ENCODE results near the gene RASL12.

Gene RASL12

DNA sequence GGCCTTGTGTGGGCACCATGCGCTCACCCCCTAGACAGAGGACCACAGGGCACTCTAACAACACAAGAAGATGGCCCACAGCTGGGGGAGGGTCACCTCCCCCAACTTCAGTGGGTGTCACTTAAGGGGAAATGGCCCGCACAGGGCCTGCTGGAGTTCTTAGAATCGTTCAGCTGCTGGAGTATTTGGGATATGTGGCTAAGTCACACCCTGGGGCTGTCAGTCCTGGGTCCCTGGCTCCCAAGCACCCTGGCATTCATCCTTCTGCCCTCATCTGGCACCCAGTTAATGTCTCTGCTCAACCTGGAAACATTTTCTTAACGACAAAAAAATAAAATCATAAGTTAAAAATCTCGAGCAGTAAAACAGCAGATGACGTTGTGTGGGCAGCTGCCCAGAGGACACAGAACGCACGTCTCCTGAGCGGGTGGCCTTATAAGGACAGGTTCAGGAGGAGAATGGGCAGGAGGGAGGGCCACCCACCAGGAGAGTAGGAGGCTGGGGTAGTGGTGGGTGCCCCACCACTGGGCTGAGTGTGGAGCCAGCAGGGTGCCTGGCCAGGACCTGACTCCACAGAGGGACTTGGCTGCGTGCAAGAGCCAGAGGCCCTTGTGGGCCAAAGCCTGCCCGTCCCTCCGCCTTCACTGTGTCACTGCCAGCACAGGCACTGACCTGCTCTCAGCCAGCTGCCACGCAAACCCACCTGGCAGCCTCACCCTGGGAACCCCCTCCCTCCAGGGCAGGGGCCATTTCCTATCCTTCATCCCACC, 20.3 kb upstream of the RASL12 start:
- Histone ChIP-seq H3K4me1 (ENCODE audit: control insufficient read depth, insufficient read depth, low read length) (peaks cover 48% of the 10 kb centered on the region), H3K4me3 (ENCODE audit: low read length) (peak overlapping the region; percentile 37), H3K9ac (ENCODE audit: low read length) (peak overlapping the region; percentile 56), H3K36me3 (ENCODE audit: control insufficient read depth, insufficient read depth, low read length) (no peaks in the 10 kb centered on the region), H3K27ac (ENCODE audit: low read depth, low read length) (peak overlapping the region; percentile 95), H3K27me3 (ENCODE audit: control insufficient read depth, insufficient read depth, low read length) (no peaks in the 10 kb centered on the region)

DNA sequence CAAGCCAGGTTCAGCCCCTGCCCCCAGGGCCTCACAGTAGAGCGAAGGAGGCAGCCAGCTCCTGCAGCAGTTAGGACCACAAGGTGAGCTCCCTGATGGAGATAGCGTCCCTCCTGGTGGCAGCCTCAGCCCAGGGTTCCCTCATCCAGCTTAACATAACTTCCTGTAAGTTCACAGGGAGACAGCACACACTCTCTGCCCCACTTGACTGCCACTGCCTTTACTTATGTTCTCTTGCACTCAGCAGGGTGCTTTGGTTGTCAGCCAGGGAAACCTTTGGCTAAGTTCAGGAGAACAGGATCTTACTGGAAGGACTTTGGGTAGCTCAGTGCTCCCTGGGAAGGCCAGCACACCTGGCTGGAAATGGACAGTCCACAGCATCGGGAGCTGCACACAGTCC, 19.6 kb upstream of the RASL12 start:
- H3K36me3 ChIP-seq (ENCODE audit: control insufficient read depth, insufficient read depth, low read length), result no peaks in the 10 kb centered on the region
- H3K27me3 ChIP-seq (ENCODE audit: control insufficient read depth, insufficient read depth, low read length), result no peaks in the 10 kb centered on the region
- peaks cover 54% of the 10 kb centered on the region for H3K4me1 ChIP-seq (ENCODE audit: control insufficient read depth, insufficient read depth, low read length)
- H3K4me3 ChIP-seq (ENCODE audit: low read length), result no peak overlapping the region
- peak overlapping the region; percentile 95 for H3K27ac ChIP-seq (ENCODE audit: low read depth, low read length)
- no peak overlapping the region for H3K9ac ChIP-seq (ENCODE audit: low read length)

DNA sequence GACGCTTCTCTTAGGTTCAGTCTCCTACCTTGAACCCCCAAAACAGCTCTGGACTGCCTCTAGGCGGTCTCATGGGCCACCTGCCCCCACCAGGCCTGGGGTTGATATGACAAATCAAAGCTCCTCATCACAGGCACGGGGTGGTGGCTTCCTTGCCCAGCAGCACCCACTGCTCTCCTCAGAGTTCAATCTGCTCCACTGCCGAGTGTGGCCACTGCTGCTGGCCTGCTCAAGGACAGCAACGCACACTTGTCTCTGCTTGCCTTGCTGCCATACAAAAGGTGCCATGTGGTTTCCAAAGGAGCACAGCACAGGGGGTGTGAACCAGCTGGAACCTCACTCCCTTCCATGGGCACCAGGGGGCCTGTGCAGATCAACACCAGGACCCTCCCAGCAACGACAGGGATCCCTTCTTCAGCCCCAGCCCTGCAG, 18.9 kb upstream of the RASL12 start:
- Histone ChIP-seq H3K4me1 (ENCODE audit: control insufficient read depth, insufficient read depth, low read length) (peaks cover 50% of the 10 kb centered on the region), H3K9ac (ENCODE audit: low read length) (no peak overlapping the region), H3K27me3 (ENCODE audit: control insufficient read depth, insufficient read depth, low read length) (no peaks in the 10 kb centered on the region), H3K36me3 (ENCODE audit: control insufficient read depth, insufficient read depth, low read length) (no peaks in the 10 kb centered on the region), H3K27ac (ENCODE audit: low read depth, low read length) (peak overlapping the region; percentile 95), H3K4me3 (ENCODE audit: low read length) (no peak overlapping the region)

DNA sequence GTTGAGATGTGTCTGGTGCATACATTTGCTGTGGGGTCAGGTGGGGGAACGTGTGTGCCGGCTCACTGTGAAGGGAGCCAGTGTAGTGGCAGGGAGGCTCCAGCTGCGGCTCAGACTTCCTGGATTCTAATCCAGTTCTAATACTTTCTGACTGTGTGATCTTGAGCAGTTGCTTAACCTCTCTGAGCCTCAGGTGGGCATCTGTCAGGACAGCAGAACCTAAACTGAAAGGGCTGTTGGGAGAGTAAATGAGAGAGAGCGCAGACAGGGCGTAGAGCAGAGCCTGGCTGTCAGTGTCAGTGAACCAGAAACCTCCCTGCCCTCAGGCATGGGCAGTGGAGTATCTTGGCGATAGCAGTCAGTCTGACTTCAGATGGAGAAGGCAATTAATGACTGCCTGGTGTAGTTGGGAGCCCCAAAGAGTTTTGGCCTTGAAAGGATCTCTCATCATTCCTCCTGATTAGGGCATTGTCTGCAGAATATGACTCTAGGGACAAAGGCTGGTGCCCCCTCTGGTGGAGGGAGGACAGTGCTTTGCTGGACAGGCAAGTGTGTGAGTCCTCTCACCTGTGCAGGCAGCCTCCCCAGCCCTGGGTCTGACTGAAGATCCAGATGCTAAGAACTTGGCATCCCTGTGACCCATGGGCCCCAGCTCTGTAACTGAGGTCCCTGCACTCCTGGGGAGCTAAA, 18.3 kb upstream of the RASL12 start:
- H3K9ac ChIP-seq (ENCODE audit: low read length), result no peak overlapping the region
- H3K36me3 ChIP-seq (ENCODE audit: control insufficient read depth, insufficient read depth, low read length), result no peaks in the 10 kb centered on the region
- H3K4me1 ChIP-seq (ENCODE audit: control insufficient read depth, insufficient read depth, low read length), result peaks cover 50% of the 10 kb centered on the region
- H3K4me3 ChIP-seq (ENCODE audit: low read length), result no peak overlapping the region
- no peaks in the 10 kb centered on the region for H3K27me3 ChIP-seq (ENCODE audit: control insufficient read depth, insufficient read depth, low read length)
- H3K27ac ChIP-seq (ENCODE audit: low read depth, low read length), result peak overlapping the region; percentile 95

DNA sequence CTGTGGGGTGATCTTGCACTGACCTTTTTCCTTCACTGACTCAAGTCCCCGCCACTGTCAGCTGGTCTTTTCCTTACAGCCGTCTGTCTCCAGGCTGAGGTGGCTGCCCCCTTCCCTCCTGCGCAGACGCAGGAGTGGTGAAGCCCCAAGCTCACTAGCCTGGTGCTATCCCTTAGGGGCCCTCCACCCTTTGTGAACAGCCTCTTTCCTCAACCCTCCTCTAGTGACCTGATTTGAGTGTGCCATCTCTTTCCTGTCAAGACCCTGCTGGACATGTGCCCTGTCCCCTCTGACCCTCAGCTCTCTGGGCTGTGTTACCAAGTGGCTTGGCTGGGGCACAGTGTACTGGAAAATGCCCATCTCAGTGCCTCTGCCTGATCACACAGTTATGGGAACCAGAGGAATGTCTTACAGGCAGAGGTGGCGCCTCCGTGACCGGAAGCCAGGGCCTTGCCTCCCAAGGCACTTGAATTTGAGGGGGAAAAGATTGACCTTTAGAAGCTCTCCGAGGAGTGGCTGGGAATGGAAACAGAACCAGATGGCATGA, 17.5 kb upstream of the RASL12 start:
- Histone ChIP-seq H3K9ac (ENCODE audit: low read length) (no peak overlapping the region), H3K4me1 (ENCODE audit: control insufficient read depth, insufficient read depth, low read length) (peaks cover 50% of the 10 kb centered on the region)

DNA sequence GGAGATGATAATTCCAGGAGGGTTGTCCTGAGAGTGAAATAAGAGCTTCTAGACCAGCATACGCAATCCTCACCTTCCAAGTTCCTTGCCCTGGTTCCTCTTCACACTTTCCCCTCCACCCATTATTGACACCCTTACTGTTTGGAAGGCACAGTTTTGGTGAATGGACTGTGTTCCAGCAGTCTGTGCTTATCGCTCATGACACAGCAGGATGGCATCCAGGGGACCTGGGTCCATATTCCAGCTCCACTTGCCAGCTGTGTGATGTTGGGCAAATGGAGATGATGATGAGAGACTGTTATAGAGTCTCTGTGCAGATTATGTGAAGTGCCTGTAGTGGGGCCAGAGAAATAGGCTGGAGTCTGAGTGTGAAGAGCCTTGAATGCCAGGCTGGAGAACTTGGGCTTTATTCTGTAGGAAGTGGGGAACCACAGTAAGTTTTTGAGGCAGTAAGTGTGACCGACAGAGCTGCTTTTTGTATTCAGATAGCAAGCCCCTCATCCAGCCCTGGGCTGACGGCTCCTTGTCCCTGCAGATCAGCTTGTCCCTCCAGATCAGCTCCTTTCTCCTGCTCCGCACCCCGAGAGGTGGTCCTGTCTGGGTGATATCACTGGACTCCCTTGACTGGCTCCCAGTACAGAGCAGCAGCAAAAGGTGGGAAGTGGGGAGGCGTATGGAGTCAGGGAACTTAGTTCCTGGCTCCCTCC, 16.9 kb upstream of the RASL12 start:
- H3K9ac ChIP-seq (ENCODE audit: low read length), result no peak overlapping the region

More for the DNA sequence above, 17.5 kb upstream of the RASL12 start:
- Histone ChIP-seq H3K36me3 (ENCODE audit: control insufficient read depth, insufficient read depth, low read length) (no peaks in the 10 kb centered on the region), H3K27me3 (ENCODE audit: control insufficient read depth, insufficient read depth, low read length) (no peaks in the 10 kb centered on the region), H3K27ac (ENCODE audit: low read depth, low read length) (no peak overlapping the region), H3K4me3 (ENCODE audit: low read length) (no peak overlapping the region)

DNA sequence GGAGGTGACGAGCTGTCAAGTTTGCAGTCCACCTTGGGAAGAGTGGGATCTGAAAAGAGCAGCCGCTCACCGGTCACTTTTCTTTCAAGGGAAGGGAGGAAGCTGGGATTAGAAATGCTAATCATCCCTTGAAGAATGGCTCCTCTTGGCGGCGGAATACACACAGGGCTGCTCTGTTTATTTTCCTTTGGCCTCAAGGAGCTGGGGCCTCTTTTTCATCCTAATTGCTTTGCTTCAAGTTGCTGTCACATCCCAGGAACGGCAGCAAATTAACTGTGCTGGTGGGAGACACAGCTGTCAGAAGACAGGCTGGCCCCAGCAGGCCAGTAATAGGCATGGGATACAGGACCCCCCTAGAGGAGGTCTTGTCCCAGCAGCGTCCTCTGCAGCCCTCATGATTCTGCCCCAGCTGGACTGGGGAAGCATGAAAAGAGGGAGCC, 15.5 kb upstream of the RASL12 start:
- Histone ChIP-seq H3K4me1 (ENCODE audit: control insufficient read depth, insufficient read depth, low read length) (peaks cover 35% of the 10 kb centered on the region), H3K27ac (ENCODE audit: low read depth, low read length) (peak overlapping the region; percentile 1), H3K9ac (ENCODE audit: low read length) (no peak overlapping the region)

More for the DNA sequence above, 16.9 kb upstream of the RASL12 start:
- H3K27ac ChIP-seq (ENCODE audit: low read depth, low read length), result no peak overlapping the region
- H3K36me3 ChIP-seq (ENCODE audit: control insufficient read depth, insufficient read depth, low read length), result no peaks in the 10 kb centered on the region
- H3K27me3 ChIP-seq (ENCODE audit: control insufficient read depth, insufficient read depth, low read length), result no peaks in the 10 kb centered on the region
- no peak overlapping the region for H3K4me3 ChIP-seq (ENCODE audit: low read length)
- H3K4me1 ChIP-seq (ENCODE audit: control insufficient read depth, insufficient read depth, low read length), result peaks cover 49% of the 10 kb centered on the region

DNA sequence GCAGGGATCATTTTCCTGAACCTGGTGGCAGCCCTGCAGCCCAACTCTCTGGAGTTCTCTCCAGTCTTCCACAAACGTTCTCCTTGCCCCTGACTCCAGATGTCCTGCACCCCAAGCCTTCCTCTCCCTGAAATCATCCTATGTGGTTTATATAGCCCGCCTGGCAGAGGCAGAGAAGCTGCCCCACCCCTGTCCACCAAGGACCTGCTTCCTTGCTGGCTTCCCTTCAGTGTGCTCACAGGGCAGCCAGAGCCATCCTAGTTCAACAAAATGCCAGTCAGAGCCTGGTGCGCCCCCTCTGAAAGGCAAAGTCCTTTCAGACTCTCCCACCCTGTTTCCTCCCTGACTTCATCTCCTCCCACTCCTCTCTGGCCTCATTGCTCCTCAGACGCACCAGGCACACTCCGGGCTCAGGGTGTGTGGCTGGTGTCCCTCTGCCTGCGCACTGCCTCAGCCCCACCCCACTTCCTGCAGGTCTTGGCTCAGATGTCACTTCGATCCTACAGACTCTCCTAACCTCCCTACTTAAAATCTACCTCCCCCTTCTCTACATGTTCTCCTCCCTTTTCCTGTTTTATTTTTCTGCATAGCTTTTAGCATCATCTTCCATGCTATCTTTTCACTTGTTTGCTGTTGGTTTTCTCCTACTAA, 14.6 kb upstream of the RASL12 start:
- Histone ChIP-seq H3K27me3 (ENCODE audit: control insufficient read depth, insufficient read depth, low read length) (no peaks in the 10 kb centered on the region), H3K4me3 (ENCODE audit: low read length) (peak overlapping the region; percentile 15), H3K9ac (ENCODE audit: low read length) (no peak overlapping the region), H3K4me1 (ENCODE audit: control insufficient read depth, insufficient read depth, low read length) (peaks cover 27% of the 10 kb centered on the region), H3K36me3 (ENCODE audit: control insufficient read depth, insufficient read depth, low read length) (no peaks in the 10 kb centered on the region), H3K27ac (ENCODE audit: low read depth, low read length) (no peak overlapping the region)

More for the DNA sequence above, 15.5 kb upstream of the RASL12 start:
- Histone ChIP-seq H3K27me3 (ENCODE audit: control insufficient read depth, insufficient read depth, low read length) (no peaks in the 10 kb centered on the region), H3K4me3 (ENCODE audit: low read length) (no peak overlapping the region), H3K36me3 (ENCODE audit: control insufficient read depth, insufficient read depth, low read length) (no peaks in the 10 kb centered on the region)

DNA sequence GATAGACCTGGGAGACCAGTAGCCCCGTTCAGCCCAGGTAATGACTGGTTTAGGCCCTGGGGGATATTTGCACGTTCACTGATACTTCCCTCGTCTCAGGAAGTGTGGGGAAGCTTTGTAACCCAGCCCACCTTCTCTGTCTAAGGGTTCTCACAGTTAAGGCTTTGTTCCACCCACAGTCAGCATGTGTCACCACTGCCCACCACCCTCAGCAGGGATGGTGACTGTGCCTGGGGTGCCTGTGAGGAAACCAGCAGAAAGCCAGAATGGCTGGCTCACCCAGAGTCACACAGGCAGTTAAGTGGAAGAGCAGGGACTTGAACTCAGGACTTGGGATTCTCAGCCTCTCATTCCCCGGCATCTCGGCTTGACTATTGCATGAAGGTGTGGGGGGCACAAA, 14.0 kb upstream of the RASL12 start:
- Histone ChIP-seq H3K4me1 (ENCODE audit: control insufficient read depth, insufficient read depth, low read length) (peaks cover 20% of the 10 kb centered on the region), H3K27me3 (ENCODE audit: control insufficient read depth, insufficient read depth, low read length) (no peaks in the 10 kb centered on the region), H3K27ac (ENCODE audit: low read depth, low read length) (no peak overlapping the region), H3K4me3 (ENCODE audit: low read length) (no peak overlapping the region), H3K9ac (ENCODE audit: low read length) (no peak overlapping the region), H3K36me3 (ENCODE audit: control insufficient read depth, insufficient read depth, low read length) (no peaks in the 10 kb centered on the region)

DNA sequence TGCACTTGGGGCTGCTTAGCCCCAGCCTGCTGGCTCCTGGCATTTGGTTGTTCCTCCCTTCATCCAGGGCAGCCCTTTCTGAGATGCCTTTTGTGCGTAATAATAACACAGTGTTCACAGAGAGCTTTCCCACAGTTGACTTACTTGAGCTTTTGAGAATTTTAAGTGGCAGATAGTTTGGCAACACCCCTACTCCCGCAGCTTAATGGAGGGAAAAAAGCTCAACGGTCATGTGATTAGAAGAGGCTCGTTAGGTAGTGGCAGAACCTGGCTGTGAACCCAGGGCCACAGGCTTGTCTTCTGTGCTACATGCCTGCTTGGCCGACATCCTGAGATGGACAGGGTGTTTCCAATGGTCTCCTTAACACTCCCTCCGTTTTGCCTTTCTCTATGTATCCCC, 13.5 kb upstream of the RASL12 start:
- no peaks in the 10 kb centered on the region for H3K27me3 ChIP-seq (ENCODE audit: control insufficient read depth, insufficient read depth, low read length)
- H3K4me3 ChIP-seq (ENCODE audit: low read length), result no peak overlapping the region
- H3K9ac ChIP-seq (ENCODE audit: low read length), result no peak overlapping the region
- H3K27ac ChIP-seq (ENCODE audit: low read depth, low read length), result no peak overlapping the region
- H3K36me3 ChIP-seq (ENCODE audit: control insufficient read depth, insufficient read depth, low read length), result no peaks in the 10 kb centered on the region
- peaks cover 16% of the 10 kb centered on the region for H3K4me1 ChIP-seq (ENCODE audit: control insufficient read depth, insufficient read depth, low read length)

DNA sequence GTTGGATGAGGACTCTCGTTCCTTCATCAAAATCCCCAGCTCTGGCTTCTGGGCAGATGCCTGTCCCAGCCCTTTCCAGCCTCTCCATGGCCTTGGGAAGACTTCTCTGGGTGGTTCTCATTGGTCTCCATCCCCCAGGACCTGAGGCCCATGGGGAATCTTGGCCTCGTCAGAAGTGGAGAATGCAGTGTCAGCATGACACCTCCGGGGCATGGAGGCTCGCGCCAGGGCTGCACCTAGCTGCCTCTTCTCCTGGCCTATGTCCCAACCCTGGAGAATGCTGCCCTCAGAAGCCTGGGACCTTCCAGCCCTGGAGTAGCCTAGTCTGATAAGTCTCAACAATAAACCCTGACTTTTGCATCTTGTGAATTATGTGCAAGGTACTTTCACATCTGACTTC, 11.8 kb upstream of the RASL12 start:
- Histone ChIP-seq H3K27me3 (ENCODE audit: control insufficient read depth, insufficient read depth, low read length) (no peaks in the 10 kb centered on the region), H3K27ac (ENCODE audit: low read depth, low read length) (no peak overlapping the region), H3K4me3 (ENCODE audit: low read length) (no peak overlapping the region), H3K36me3 (ENCODE audit: control insufficient read depth, insufficient read depth, low read length) (no peaks in the 10 kb centered on the region), H3K9ac (ENCODE audit: low read length) (no peak overlapping the region), H3K4me1 (ENCODE audit: control insufficient read depth, insufficient read depth, low read length) (peaks cover 13% of the 10 kb centered on the region)

DNA sequence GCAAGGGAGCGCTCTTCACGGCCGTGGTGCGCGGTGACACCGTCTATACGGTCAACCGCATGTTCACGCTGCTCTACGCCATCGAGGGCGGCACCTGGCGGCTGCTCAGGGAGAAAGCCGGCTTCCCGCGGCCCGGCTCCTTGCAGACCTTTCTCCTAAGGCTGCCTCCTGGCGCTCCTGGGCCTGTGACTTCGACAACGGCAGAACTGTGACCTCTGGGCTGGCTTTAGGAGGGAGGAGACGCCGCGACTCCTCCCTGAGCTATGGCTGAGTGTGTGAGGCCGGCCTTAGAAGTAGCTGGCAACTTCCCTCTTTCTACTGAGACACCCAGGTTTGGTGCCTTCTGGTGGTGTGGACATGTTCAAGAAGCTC, 10.2 kb upstream of the RASL12 start:
- Histone ChIP-seq H3K4me3 (ENCODE audit: low read length) (no peak overlapping the region), H3K27me3 (ENCODE audit: control insufficient read depth, insufficient read depth, low read length) (no peaks in the 10 kb centered on the region), H3K27ac (ENCODE audit: low read depth, low read length) (no peak overlapping the region), H3K9ac (ENCODE audit: low read length) (no peak overlapping the region), H3K36me3 (ENCODE audit: control insufficient read depth, insufficient read depth, low read length) (no peaks in the 10 kb centered on the region), H3K4me1 (ENCODE audit: control insufficient read depth, insufficient read depth, low read length) (peaks cover 4% of the 10 kb centered on the region)
